Muscle of leg (tissue), 11 donors: ENCODE data around the gene DCTD. TPM values are rescaled to one million over a fixed set of nuclear protein-coding genes. Genes with fewer than 3 reads are reported as not detected.
A peak's percentile ranks its signal among the peaks of the same experiment; 100 is the strongest.

Source experiments
- DNase-seq: peaks from one replicate; pipeline ENCODE4 v3.0.0; 2013
- H3K27ac ChIP-seq: one replicate; pipeline ENCODE4 v1.5.1; 2013; ENCODE audit warnings: mild to moderate bottlenecking, low read length, control low read depth
- H3K27me3 ChIP-seq: one replicate; pipeline ENCODE4 v1.6.1; 2013; ENCODE audit warnings: low read length; ENCODE audit not compliant: control insufficient read depth, insufficient read depth
- H3K36me3 ChIP-seq: one replicate; pipeline ENCODE4 v1.6.1; 2013; ENCODE audit warnings: low read length; ENCODE audit not compliant: control insufficient read depth, insufficient read depth
- H3K4me1 ChIP-seq: one replicate; pipeline ENCODE4 v1.6.1; 2013; ENCODE audit warnings: low read length; ENCODE audit not compliant: control insufficient read depth, insufficient read depth
- H3K4me3 ChIP-seq: one replicate; pipeline ENCODE4 v1.5.1; 2013; ENCODE audit warnings: low read length, control low read depth
- H3K9me3 ChIP-seq: replicated peaks from 2 replicates; pipeline ENCODE4 v1.6.1; 2013; ENCODE audit warnings: low read depth, low read length; ENCODE audit not compliant: control insufficient read depth
- WGBS: methylation state at CpG from one replicate; pipeline ENCODE4 v1.1.5; 2013; ENCODE audit warnings: missing lambda C conversion rate; ENCODE audit not compliant: insufficient coverage; 5-methylcytosine and 5-hydroxymethylcytosine counted together
- polyA plus RNA-seq, 8 donors: library from polyadenylated mRNA; unstranded; fragments of 120-200 nt; gene quantifications; one replicate each; pipeline versions ENCODE4 v1.2.1 to v1.2.3, GENCODE V29; 2013; ENCODE audit warnings: inconsistent platforms in 1 of 8, low replicate concordance in 1 of 8; ENCODE audit not compliant: insufficient read length in 8 of 8, insufficient read depth in 1 of 8
- total RNA-seq: library from RNA; stranded (reverse); fragments of 120-200 nt; gene quantifications from one replicate; pipeline ENCODE4 v1.2.4, GENCODE V29; 2013

DCTD gene
- total and polyA plus RNA-seq, 9 donors: 49.2 to 88.9 (median 75.3) TPM

- peak; percentile 93 for DNase-seq
- H3K27me3 ChIP-seq: no peaks in the 10 kb centered on the region
- peaks cover 25% of the 10 kb centered on the region for H3K4me1 ChIP-seq
- no peak overlapping the region for H3K4me3 ChIP-seq
- H3K27ac ChIP-seq: peak overlapping the region; percentile 63
- 8% methylated on average over 2 of the region's 3 CpGs for WGBS
- H3K36me3 ChIP-seq: peaks cover 25% of the 10 kb centered on the region
- H3K9me3 ChIP-seq: peaks cover 6% of the 10 kb centered on the region
Observed at GRCh38 chr4:182885738-182886077, 31.5 kb downstream of the DCTD start.

GRCh38 chr4:182885022-182885737, 32.0 kb downstream of the DCTD start:
- WGBS: no CpG with 5 or more reads among the region's 3 CpGs
- H3K4me1 ChIP-seq: peaks cover 30% of the 10 kb centered on the region
- no peaks in the 10 kb centered on the region for H3K27me3 ChIP-seq
- DNase-seq: no peak
- peaks cover 20% of the 10 kb centered on the region for H3K36me3 ChIP-seq
- H3K4me3 ChIP-seq: no peak overlapping the region
- peak overlapping the region; percentile 47 for H3K27ac ChIP-seq
- peaks cover 6% of the 10 kb centered on the region for H3K9me3 ChIP-seq

- H3K9me3 ChIP-seq: peaks cover 6% of the 10 kb centered on the region
- H3K36me3 ChIP-seq: peaks cover 13% of the 10 kb centered on the region
- H3K4me3 ChIP-seq: no peak overlapping the region
- WGBS: no CpG with 5 or more reads among the region's 3 CpGs
- H3K27me3 ChIP-seq: no peaks in the 10 kb centered on the region
- peaks cover 39% of the 10 kb centered on the region for H3K4me1 ChIP-seq
- DNase-seq: peak; percentile 96
- H3K27ac ChIP-seq: peak overlapping the region; percentile 47
Observed at GRCh38 chr4:182884040-182884439, 33.1 kb downstream of the DCTD start.

DNA sequence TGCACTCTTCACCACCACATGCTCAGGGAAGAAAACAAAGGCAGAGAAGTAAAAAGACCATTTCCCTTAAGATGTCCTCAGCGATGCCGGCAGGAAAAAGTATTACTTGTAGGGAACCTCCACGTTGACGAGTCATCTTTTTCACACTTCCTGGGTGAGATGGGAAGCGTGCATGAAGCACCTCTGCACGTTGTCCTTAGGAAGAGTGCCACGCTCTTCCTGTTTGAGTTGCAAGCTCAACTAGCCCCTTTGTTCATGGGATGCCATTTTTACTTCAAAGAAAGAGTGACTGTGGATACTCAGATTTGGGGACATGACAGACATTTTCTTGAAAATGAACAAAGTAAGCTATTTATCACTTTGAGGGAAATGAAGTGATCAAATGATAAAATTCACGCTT, 33.8 kb downstream of the DCTD start:
- H3K4me1 ChIP-seq: peaks cover 46% of the 10 kb centered on the region
- no peak overlapping the region for H3K27ac ChIP-seq
- H3K9me3 ChIP-seq: peaks cover 6% of the 10 kb centered on the region
- no peak for DNase-seq
- H3K27me3 ChIP-seq: no peaks in the 10 kb centered on the region
- no peak overlapping the region for H3K4me3 ChIP-seq
- 96% methylated on average over 6 of the region's 8 CpGs for WGBS
- H3K36me3 ChIP-seq: peaks cover 12% of the 10 kb centered on the region

- Histone ChIP-seq H3K36me3 (peaks cover 6% of the 10 kb centered on the region), H3K27me3 (no peaks in the 10 kb centered on the region), H3K9me3 (peaks cover 6% of the 10 kb centered on the region), H3K27ac (no peak overlapping the region), H3K4me1 (peaks cover 46% of the 10 kb centered on the region), H3K4me3 (no peak overlapping the region)
- 33% methylated on average over 13 of the region's 16 CpGs for WGBS
- peak; percentile 67 for DNase-seq
Observed at GRCh38 chr4:182881914-182882313, 35.3 kb downstream of the DCTD start.

- Histone ChIP-seq H3K9me3 (peaks cover 6% of the 10 kb centered on the region), H3K27me3 (no peaks in the 10 kb centered on the region), H3K36me3 (peaks cover 6% of the 10 kb centered on the region), H3K4me3 (no peak overlapping the region), H3K27ac (peak overlapping the region; percentile 32), H3K4me1 (peaks cover 40% of the 10 kb centered on the region)
- peak; percentile 81 for DNase-seq
- 14% methylated on average over 16 of the region's 26 CpGs for WGBS
Observed at GRCh38 chr4:182880387-182881356, 36.5 kb downstream of the DCTD start.

- peaks cover 2% of the 10 kb centered on the region for H3K9me3 ChIP-seq
- H3K27me3 ChIP-seq: no peaks in the 10 kb centered on the region
- no peak overlapping the region for H3K4me3 ChIP-seq
- no peak overlapping the region for H3K27ac ChIP-seq
- WGBS: 61% methylated on average over 9 of the region's 9 CpGs
- peaks cover 39% of the 10 kb centered on the region for H3K4me1 ChIP-seq
- peaks cover 2% of the 10 kb centered on the region for H3K36me3 ChIP-seq
- no peak for DNase-seq
Observed at GRCh38 chr4:182879913-182880312, 37.3 kb downstream of the DCTD start.

GRCh38 chr4:182878633-182879495, 38.3 kb downstream of the DCTD start:
- peak; percentile 61 for DNase-seq
- Histone ChIP-seq H3K27ac (no peak overlapping the region), H3K4me1 (peaks cover 38% of the 10 kb centered on the region), H3K4me3 (no peak overlapping the region), H3K9me3 (no peaks in the 10 kb centered on the region), H3K36me3 (peaks cover 2% of the 10 kb centered on the region), H3K27me3 (no peaks in the 10 kb centered on the region)
- 51% methylated on average over 12 of the region's 16 CpGs for WGBS

GRCh38 chr4:182877326-182877883, 39.8 kb downstream of the DCTD start:
- peaks cover 38% of the 10 kb centered on the region for H3K4me1 ChIP-seq
- no peak overlapping the region for H3K27ac ChIP-seq
- WGBS: 93% methylated on average over 3 of the region's 9 CpGs
- no peaks in the 10 kb centered on the region for H3K27me3 ChIP-seq
- DNase-seq: no peak
- no peak overlapping the region for H3K4me3 ChIP-seq
- no peaks in the 10 kb centered on the region for H3K36me3 ChIP-seq
- H3K9me3 ChIP-seq: no peaks in the 10 kb centered on the region
